Loucy (cell line): Measurements from ENCODE around the gene RPS6KB1.
A peak's percentile ranks its signal among the peaks of the same experiment; 100 is the strongest.

Experiments used
- H2AFZ ChIP-seq: fragments of 200-600 bp; sonication (generic); 2 replicates; pipeline ENCODE4 v1.6.0; 2016; ENCODE audit warnings: antibody characterized with exemption, mild to moderate bottlenecking, low read length, moderate library complexity
- H3F3A ChIP-seq: fragments of 200-600 bp; 2 replicates; pipeline ENCODE4 v1.6.0; 2016; ENCODE audit warnings: antibody characterized with exemption, low read depth, mild to moderate bottlenecking
- H3K27me3 ChIP-seq: fragments of 200-600 bp; sonication (generic); 2 replicates; pipeline ENCODE4 v1.6.1; 2014; ENCODE audit warnings: low read length, mild to moderate bottlenecking; ENCODE audit not compliant: insufficient read depth, poor library complexity, severe bottlenecking
- H3K36me3 ChIP-seq: fragments of 200-600 bp; sonication (generic); 2 replicates; pipeline ENCODE4 v1.6.1; 2016; ENCODE audit warnings: low read length; ENCODE audit not compliant: insufficient read depth
- H3K4me1 ChIP-seq: fragments of 200-600 bp; sonication (generic); 2 replicates; pipeline ENCODE4 v1.5.1; 2014; ENCODE audit warnings: low read length, mild to moderate bottlenecking; ENCODE audit not compliant: insufficient read depth, poor library complexity, severe bottlenecking
- H3K4me2 ChIP-seq: fragments of 200-600 bp; sonication (generic); 2 replicates; pipeline ENCODE4 v1.6.0; 2014; ENCODE audit warnings: antibody characterized with exemption, low read length, low read depth, mild to moderate bottlenecking; ENCODE audit not compliant: poor library complexity, severe bottlenecking
- H3K4me3 ChIP-seq: fragments of 200-600 bp; sonication (generic); 2 replicates; pipeline ENCODE4 v1.5.1; 2014; ENCODE audit warnings: low read length, mild to moderate bottlenecking, mixed read lengths; ENCODE audit not compliant: poor library complexity, severe bottlenecking
- H3K79me2 ChIP-seq: fragments of 200-600 bp; sonication (generic); 2 replicates; pipeline ENCODE4 v1.6.1; 2014; ENCODE audit warnings: low read length; ENCODE audit not compliant: insufficient read depth
- H3K9ac ChIP-seq: fragments of 200-600 bp; sonication (generic); 2 replicates; pipeline ENCODE4 v1.6.0; 2014; ENCODE audit warnings: mild to moderate bottlenecking, low read depth, low read length, moderate library complexity; ENCODE audit not compliant: poor library complexity, severe bottlenecking
- H3K9me2 ChIP-seq: fragments of 200-600 bp; sonication (generic); replicated peaks from 2 replicates; pipeline ENCODE4 v1.6.1; 2016; ENCODE audit warnings: low read depth, low read length, mixed read lengths
- H3K9me3 ChIP-seq: fragments of 200-600 bp; sonication (generic); 2 replicates; pipeline ENCODE4 v1.6.1; 2014; ENCODE audit warnings: mild to moderate bottlenecking, antibody characterized with exemption, low read length, low read depth; ENCODE audit not compliant: insufficient read depth
- H4K20me1 ChIP-seq: fragments of 200-600 bp; sonication (generic); 2 replicates; pipeline ENCODE4 v1.6.0; 2014; ENCODE audit warnings: antibody characterized with exemption, low read length, mild to moderate bottlenecking; ENCODE audit not compliant: insufficient read depth, poor library complexity, severe bottlenecking
- EZH2phosphoT487 ChIP-seq: fragments of 200-600 bp; IDR thresholded peaks from 2 replicates; pipeline ENCODE4 v1.6.1; 2018; ENCODE audit warnings: antibody characterized with exemption, mild to moderate bottlenecking, moderate library complexity, borderline replicate concordance
- TF ChIP-seq, protein P1 (sequence below): fragments of 200-600 bp; sonication (generic); conservative IDR thresholded peaks from 2 replicates; pipeline ENCODE4 v1.5.1; 2014; ENCODE audit warnings: mild to moderate bottlenecking, antibody characterized with exemption, low read length

RPS6KB1 gene

DNA sequence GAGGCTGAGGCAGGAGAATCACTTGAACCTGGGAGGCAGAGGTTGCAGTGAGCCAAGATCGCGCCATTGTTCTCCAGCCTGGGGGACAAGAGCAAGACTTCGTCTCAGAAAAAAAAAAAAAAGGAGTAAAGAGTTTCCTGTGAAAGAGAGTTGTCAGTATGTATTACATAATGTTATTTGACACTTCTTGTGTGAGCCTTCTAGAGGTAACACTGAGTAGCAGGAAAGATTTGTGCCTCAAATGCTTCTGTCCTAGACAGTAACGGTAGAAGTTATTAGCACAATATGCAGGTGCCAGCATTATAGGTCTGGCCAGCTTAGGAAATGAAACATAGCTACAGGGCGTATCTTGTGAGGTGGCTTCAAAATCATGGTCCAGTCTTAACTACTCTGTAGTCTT is 6.2 kb downstream of the RPS6KB1 start:
- Histone ChIP-seq H3K9me3 (no peaks in the 10 kb centered on the region), H3K4me3 (no peak overlapping the region), H3K27me3 (no peaks in the 10 kb centered on the region), H3F3A (no peaks in the 10 kb centered on the region), H3K4me1 (peaks cover 33% of the 10 kb centered on the region), H3K79me2 (peaks cover 91% of the 10 kb centered on the region), H3K9me2 (no peaks in the 10 kb centered on the region), H3K9ac (no peak overlapping the region), H2AFZ (no peak overlapping the region), H3K36me3 (no peaks in the 10 kb centered on the region), H4K20me1 (peaks cover 40% of the 10 kb centered on the region), H3K4me2 (peak overlapping the region; percentile 49)
- no peak for TF ChIP-seq EZH2phosphoT487
- TF ChIP-seq, protein P1, sequence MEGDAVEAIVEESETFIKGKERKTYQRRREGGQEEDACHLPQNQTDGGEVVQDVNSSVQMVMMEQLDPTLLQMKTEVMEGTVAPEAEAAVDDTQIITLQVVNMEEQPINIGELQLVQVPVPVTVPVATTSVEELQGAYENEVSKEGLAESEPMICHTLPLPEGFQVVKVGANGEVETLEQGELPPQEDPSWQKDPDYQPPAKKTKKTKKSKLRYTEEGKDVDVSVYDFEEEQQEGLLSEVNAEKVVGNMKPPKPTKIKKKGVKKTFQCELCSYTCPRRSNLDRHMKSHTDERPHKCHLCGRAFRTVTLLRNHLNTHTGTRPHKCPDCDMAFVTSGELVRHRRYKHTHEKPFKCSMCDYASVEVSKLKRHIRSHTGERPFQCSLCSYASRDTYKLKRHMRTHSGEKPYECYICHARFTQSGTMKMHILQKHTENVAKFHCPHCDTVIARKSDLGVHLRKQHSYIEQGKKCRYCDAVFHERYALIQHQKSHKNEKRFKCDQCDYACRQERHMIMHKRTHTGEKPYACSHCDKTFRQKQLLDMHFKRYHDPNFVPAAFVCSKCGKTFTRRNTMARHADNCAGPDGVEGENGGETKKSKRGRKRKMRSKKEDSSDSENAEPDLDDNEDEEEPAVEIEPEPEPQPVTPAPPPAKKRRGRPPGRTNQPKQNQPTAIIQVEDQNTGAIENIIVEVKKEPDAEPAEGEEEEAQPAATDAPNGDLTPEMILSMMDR = peak; percentile 55

DNA sequence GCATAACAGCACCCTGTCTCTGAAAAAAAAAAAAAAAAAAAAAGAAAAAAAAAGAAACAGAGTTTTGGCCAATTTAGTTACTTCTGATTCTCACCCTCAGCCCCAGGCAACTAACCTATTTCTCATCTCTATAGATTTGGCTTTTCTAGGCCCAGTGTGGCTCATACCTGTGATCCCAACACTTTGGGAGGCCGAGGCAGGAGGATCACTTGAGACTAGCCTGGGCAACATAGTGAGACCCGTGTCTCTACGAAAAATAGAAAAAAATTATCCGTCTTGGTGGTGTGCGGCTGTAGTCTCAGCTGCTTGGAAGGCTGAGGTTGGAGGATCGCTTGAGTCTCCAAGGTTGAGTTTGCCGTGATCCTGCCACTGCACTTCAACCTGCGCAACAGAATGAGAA is 8.7 kb downstream of the RPS6KB1 start:
- Histone ChIP-seq H3K4me1 (peaks cover 16% of the 10 kb centered on the region), H3K4me2 (no peak overlapping the region), H3F3A (no peaks in the 10 kb centered on the region), H3K9me3 (no peaks in the 10 kb centered on the region), H3K36me3 (no peaks in the 10 kb centered on the region), H4K20me1 (peaks cover 27% of the 10 kb centered on the region), H2AFZ (no peak overlapping the region), H3K79me2 (peaks cover 89% of the 10 kb centered on the region), H3K9me2 (no peaks in the 10 kb centered on the region), H3K27me3 (no peaks in the 10 kb centered on the region), H3K4me3 (no peak overlapping the region), H3K9ac (no peak overlapping the region)
- TF ChIP-seq, protein P1 = no peak
- no peak for TF ChIP-seq EZH2phosphoT487

DNA sequence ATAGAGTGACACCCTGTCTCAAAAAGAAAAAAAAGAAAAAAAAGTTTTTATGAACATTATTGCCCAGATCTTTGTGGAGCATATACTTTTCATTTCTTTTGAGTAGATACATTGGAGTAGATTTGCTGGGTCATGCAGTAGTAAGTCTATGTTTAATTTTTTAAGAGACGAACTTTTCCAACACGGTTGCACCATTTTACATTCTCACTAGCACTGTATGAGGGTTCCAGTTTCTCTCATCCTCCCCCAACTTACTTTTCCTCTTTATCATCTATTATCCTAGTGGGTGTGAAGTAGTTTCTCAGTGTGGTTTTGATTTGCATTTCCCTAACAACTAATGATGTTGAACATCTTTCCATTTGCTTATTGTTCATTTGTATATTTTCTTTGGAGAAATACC is 10.5 kb downstream of the RPS6KB1 start:
- H3K9me3 ChIP-seq = no peaks in the 10 kb centered on the region
- no peak overlapping the region for H3K9ac ChIP-seq
- H3F3A ChIP-seq = no peaks in the 10 kb centered on the region
- no peaks in the 10 kb centered on the region for H3K27me3 ChIP-seq
- no peak for TF ChIP-seq EZH2phosphoT487
- TF ChIP-seq, protein P1 = no peak
- no peak overlapping the region for H2AFZ ChIP-seq
- no peak overlapping the region for H3K4me3 ChIP-seq
- H3K9me2 ChIP-seq = no peaks in the 10 kb centered on the region
- H3K4me2 ChIP-seq = no peak overlapping the region
- peaks cover 89% of the 10 kb centered on the region for H3K79me2 ChIP-seq
- H4K20me1 ChIP-seq = peaks cover 21% of the 10 kb centered on the region
- 0 out of 2 replicates have a peak, but pooled peaks cover 2% of the 10 kb centered on the region for H3K36me3 ChIP-seq
- H3K4me1 ChIP-seq = peaks cover 4% of the 10 kb centered on the region
